OCI-LY7 (cell line): Measurements from ENCODE around the gene METRN.

Experiments
- EZH2phosphoT487 ChIP-seq: fragments of 200-600 bp; sonication (generic); IDR thresholded peaks from 2 replicates; pipeline ENCODE4 v1.6.1; 2018; ENCODE audit warnings: low read depth, borderline replicate concordance, mild to moderate bottlenecking, mixed run types, antibody characterized with exemption, low read length, moderate library complexity, mixed read lengths
- TF ChIP-seq, protein P1 (sequence below): fragments of 200-600 bp; sonication (generic); conservative IDR thresholded peaks from 2 replicates; pipeline ENCODE4 v1.5.1; 2014; ENCODE audit warnings: mild to moderate bottlenecking, antibody characterized with exemption, low read length, moderate library complexity, mixed read lengths

DNA sequence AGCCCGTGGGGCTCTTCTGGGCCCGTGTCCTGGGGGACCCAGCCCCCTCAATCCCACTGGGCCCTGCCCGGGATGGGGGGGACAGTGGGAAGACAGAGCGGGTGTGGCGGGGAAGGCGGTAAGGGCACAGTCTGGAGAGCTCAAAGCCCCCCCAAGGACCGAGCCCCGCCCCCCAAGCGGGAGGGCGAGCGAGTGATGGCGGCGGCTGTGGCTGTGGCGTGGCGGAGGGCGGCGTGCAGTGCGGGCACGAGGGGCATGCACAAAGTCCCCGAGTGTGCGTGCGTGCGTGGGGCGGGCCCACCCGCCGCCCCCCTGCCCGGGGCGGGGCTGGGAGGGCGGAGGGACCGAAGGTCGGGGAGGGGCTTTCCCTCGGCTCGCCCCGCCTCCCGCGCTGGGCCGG lies 21.2 kb upstream of the METRN start:
- TF ChIP-seq, protein P1, sequence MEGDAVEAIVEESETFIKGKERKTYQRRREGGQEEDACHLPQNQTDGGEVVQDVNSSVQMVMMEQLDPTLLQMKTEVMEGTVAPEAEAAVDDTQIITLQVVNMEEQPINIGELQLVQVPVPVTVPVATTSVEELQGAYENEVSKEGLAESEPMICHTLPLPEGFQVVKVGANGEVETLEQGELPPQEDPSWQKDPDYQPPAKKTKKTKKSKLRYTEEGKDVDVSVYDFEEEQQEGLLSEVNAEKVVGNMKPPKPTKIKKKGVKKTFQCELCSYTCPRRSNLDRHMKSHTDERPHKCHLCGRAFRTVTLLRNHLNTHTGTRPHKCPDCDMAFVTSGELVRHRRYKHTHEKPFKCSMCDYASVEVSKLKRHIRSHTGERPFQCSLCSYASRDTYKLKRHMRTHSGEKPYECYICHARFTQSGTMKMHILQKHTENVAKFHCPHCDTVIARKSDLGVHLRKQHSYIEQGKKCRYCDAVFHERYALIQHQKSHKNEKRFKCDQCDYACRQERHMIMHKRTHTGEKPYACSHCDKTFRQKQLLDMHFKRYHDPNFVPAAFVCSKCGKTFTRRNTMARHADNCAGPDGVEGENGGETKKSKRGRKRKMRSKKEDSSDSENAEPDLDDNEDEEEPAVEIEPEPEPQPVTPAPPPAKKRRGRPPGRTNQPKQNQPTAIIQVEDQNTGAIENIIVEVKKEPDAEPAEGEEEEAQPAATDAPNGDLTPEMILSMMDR, result no peak
- TF ChIP-seq EZH2phosphoT487, result no peak
